SK-N-SH (cell line): Measurements from ENCODE around the gene C16orf96.

Experiments
- CTCF ChIP-seq: fragments of 200-600 bp; sonication (generic); IDR thresholded peaks from 2 replicates; pipeline ENCODE4 v1.6.1; 2017; ENCODE audit warnings: antibody characterized with exemption, mild to moderate bottlenecking, moderate library complexity
- FOSL2 ChIP-seq: IDR thresholded peaks from 2 replicates; pipeline ENCODE4 v1.4.0; 2012; ENCODE audit warnings: low read depth, mild to moderate bottlenecking, moderate library complexity, borderline replicate concordance
- FOXJ3 ChIP-seq: sonication (generic); formaldehyde crosslinking; IDR thresholded peaks from 2 replicates; pipeline ENCODE4 v1.5.1; 2020; ENCODE audit warnings: mild to moderate bottlenecking, missing genetic modification reagents
- FOXM1 ChIP-seq: IDR thresholded peaks from 2 replicates; pipeline ENCODE4 v1.4.0; 2012; ENCODE audit warnings: low read depth, mild to moderate bottlenecking
- IRF3 ChIP-seq: fragments of 150-350 bp; IDR thresholded peaks from 2 replicates; pipeline ENCODE4 v1.6.1; 2016; ENCODE audit warnings: mild to moderate bottlenecking, low read depth, low read length
- TAF1 ChIP-seq: IDR thresholded peaks from 2 replicates; pipeline ENCODE4 v1.6.1; 2012; ENCODE audit warnings: low read depth, mild to moderate bottlenecking, low read length, moderate library complexity, borderline replicate concordance
- TEAD4 ChIP-seq: IDR thresholded peaks from 2 replicates; pipeline ENCODE4 v1.4.0; 2012; ENCODE audit warnings: mild to moderate bottlenecking, borderline replicate concordance; ENCODE audit not compliant: insufficient read depth
- YY1 ChIP-seq: IDR thresholded peaks from 2 replicates; pipeline ENCODE4 v1.4.0; 2012; ENCODE audit warnings: low read depth, mild to moderate bottlenecking
- TF ChIP-seq, protein P1 (sequence below): IDR thresholded peaks from 2 replicates; pipeline ENCODE4; 2012

DNA sequence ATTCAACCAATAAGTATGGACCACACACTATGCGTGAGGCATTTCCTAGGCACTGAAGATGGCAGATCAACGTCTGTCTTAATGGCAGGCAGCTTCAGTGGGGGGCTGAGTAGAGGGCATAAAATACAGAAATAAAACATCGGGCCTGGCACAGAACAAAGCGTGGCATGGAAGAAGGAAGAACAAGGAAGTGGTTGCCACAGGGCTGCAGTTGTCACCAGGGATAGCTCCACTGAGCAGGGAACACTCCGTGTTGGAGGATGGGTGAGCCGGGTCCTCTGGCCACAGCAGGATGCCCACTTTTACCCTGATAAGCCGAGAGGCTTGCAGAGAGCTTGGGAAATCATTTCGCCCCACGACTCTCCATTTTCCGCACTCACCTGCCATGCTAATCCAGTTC, 23.9 kb upstream of the C16orf96 start:
- TF ChIP-seq TAF1: no peak
- TF ChIP-seq FOSL2: no peak
- TF ChIP-seq, protein P1, sequence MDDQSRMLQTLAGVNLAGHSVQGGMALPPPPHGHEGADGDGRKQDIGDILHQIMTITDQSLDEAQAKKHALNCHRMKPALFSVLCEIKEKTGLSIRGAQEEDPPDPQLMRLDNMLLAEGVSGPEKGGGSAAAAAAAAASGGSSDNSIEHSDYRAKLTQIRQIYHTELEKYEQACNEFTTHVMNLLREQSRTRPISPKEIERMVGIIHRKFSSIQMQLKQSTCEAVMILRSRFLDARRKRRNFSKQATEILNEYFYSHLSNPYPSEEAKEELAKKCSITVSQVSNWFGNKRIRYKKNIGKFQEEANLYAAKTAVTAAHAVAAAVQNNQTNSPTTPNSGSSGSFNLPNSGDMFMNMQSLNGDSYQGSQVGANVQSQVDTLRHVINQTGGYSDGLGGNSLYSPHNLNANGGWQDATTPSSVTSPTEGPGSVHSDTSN: no peak
- TF ChIP-seq CTCF: no peak
- TF ChIP-seq TEAD4: no peak
- TF ChIP-seq FOXJ3 (CRISPR knock-in tag): no peak
- no peak for TF ChIP-seq FOXM1
- no peak for TF ChIP-seq YY1
- TF ChIP-seq IRF3: no peak
